Stimulated activated CD4-positive, alpha-beta T cell treated with anti-CD3 and anti-CD28 coated beads, Interleukin-2, amount 100 ng/mL, for 4 hours (primary cell): ENCODE measurements around the gene PCDHGC3.

Experiments used
- DNase-seq: peaks from one replicate; pipeline ENCODE4 v3.0.0-alpha.2; 2020; ENCODE audit warnings: low read depth

Gene PCDHGC3

GRCh38 chr5:141508440-141508797, 32.7 kb downstream of the PCDHGC3 start:
- DNase-seq = no peak

- DNase-seq = no peak
Observed at GRCh38 chr5:141508798-141509611, 33.2 kb downstream of the PCDHGC3 start.

- DNase-seq = no peak
Observed at GRCh38 chr5:141510160-141510559, 34.4 kb downstream of the PCDHGC3 start.

- no peak for DNase-seq
Observed at GRCh38 chr5:141510850-141511601, 35.3 kb downstream of the PCDHGC3 start.

- DNase-seq = no peak
Observed at GRCh38 chr5:141511771-141512325, 36.1 kb downstream of the PCDHGC3 start.

- peak; percentile 74 for DNase-seq
Observed at GRCh38 chr5:141512390-141512910, 36.7 kb downstream of the PCDHGC3 start.

GRCh38 chr5:141512911-141513626, 37.3 kb downstream of the PCDHGC3 start:
- no peak for DNase-seq

GRCh38 chr5:141513627-141514329, 38.0 kb downstream of the PCDHGC3 start:
- DNase-seq = peak; percentile 80

- no peak for DNase-seq
Observed at GRCh38 chr5:141514330-141515133, 38.8 kb downstream of the PCDHGC3 start.

GRCh38 chr5:141515141-141515540, 39.4 kb downstream of the PCDHGC3 start:
- no peak for DNase-seq

GRCh38 chr5:141515946-141516671, 40.3 kb downstream of the PCDHGC3 start:
- no peak for DNase-seq

GRCh38 chr5:141516672-141517025, 40.9 kb downstream of the PCDHGC3 start:
- DNase-seq = no peak

GRCh38 chr5:141517312-141517711, 41.5 kb downstream of the PCDHGC3 start:
- no peak for DNase-seq

GRCh38 chr5:141517880-141518617, 42.3 kb downstream of the PCDHGC3 start:
- DNase-seq = no peak

GRCh38 chr5:141518618-141519015, 42.9 kb downstream of the PCDHGC3 start:
- no peak for DNase-seq

- DNase-seq = no peak
Observed at GRCh38 chr5:141519605-141520565, 44.1 kb downstream of the PCDHGC3 start.

- DNase-seq = no peak
Observed at GRCh38 chr5:141521244-141521781, 45.5 kb downstream of the PCDHGC3 start.

- no peak for DNase-seq
Observed at GRCh38 chr5:141522301-141522700, 46.5 kb downstream of the PCDHGC3 start.
